ENCODE measurements around the gene PDGFRB. TPM values are rescaled to one million over a fixed set of nuclear protein-coding genes. Genes with fewer than 3 reads are reported as not detected.

The PDGFRB gene
- polyA plus RNA-seq, 1 donor from 2014 or later: not detected

DNA sequence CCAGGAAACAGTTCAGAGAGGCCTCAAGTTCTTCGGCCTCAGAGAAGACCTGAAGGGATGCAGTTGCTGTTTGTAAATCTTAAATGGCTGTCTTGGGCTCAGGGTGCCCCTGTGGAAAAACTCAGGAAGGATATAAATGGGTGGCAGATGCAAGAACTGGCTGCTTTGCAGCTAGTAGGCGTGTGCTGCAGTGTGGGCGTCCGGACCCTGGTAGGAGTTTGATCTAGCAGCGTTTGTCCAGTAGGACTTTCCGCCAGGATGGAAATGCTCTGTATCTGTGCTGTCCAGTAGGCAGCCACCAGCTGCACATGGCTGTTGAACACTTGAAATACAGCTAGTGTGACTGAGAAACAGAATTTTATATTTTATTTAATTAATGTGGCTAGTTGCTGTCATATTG, 18.6 kb upstream of the PDGFRB start:
- no peaks in the 10 kb centered on the region for H3F3A ChIP-seq (ENCODE audit: insufficient read depth, low read length, poor library complexity, severe bottlenecking)
- peaks cover 4% of the 10 kb centered on the region for H3K27me3 ChIP-seq (ENCODE audit: insufficient read depth, low read depth, low read length)
- TF ChIP-seq TAF1 (IDR thresholded peaks at IDR 0.05; ENCODE audit: low read depth) (no peak), EP300 (conservative IDR thresholded peaks at IDR 0.05; ENCODE audit: poor library complexity, severe bottlenecking) (no peak), MXI1 (conservative IDR thresholded peaks at IDR 0.05; ENCODE audit: poor library complexity, severe bottlenecking) (no peak), POLR2AphosphoS5 (IDR thresholded peaks at IDR 0.05) (no peak), SMC3 (conservative IDR thresholded peaks at IDR 0.05; ENCODE audit: poor library complexity) (no peak), RAD21 (conservative IDR thresholded peaks at IDR 0.05) (no peak), EZH2 (IDR thresholded peaks at IDR 0.05; ENCODE audit: borderline replicate concordance, insufficient read depth, low read length, poor library complexity, severe bottlenecking) (no peak)
- TF ChIP-seq, protein P1, sequence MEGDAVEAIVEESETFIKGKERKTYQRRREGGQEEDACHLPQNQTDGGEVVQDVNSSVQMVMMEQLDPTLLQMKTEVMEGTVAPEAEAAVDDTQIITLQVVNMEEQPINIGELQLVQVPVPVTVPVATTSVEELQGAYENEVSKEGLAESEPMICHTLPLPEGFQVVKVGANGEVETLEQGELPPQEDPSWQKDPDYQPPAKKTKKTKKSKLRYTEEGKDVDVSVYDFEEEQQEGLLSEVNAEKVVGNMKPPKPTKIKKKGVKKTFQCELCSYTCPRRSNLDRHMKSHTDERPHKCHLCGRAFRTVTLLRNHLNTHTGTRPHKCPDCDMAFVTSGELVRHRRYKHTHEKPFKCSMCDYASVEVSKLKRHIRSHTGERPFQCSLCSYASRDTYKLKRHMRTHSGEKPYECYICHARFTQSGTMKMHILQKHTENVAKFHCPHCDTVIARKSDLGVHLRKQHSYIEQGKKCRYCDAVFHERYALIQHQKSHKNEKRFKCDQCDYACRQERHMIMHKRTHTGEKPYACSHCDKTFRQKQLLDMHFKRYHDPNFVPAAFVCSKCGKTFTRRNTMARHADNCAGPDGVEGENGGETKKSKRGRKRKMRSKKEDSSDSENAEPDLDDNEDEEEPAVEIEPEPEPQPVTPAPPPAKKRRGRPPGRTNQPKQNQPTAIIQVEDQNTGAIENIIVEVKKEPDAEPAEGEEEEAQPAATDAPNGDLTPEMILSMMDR (IDR thresholded peaks at IDR 0.05; ENCODE audit: poor library complexity, severe bottlenecking): no peak
- TF ChIP-seq, protein P2, sequence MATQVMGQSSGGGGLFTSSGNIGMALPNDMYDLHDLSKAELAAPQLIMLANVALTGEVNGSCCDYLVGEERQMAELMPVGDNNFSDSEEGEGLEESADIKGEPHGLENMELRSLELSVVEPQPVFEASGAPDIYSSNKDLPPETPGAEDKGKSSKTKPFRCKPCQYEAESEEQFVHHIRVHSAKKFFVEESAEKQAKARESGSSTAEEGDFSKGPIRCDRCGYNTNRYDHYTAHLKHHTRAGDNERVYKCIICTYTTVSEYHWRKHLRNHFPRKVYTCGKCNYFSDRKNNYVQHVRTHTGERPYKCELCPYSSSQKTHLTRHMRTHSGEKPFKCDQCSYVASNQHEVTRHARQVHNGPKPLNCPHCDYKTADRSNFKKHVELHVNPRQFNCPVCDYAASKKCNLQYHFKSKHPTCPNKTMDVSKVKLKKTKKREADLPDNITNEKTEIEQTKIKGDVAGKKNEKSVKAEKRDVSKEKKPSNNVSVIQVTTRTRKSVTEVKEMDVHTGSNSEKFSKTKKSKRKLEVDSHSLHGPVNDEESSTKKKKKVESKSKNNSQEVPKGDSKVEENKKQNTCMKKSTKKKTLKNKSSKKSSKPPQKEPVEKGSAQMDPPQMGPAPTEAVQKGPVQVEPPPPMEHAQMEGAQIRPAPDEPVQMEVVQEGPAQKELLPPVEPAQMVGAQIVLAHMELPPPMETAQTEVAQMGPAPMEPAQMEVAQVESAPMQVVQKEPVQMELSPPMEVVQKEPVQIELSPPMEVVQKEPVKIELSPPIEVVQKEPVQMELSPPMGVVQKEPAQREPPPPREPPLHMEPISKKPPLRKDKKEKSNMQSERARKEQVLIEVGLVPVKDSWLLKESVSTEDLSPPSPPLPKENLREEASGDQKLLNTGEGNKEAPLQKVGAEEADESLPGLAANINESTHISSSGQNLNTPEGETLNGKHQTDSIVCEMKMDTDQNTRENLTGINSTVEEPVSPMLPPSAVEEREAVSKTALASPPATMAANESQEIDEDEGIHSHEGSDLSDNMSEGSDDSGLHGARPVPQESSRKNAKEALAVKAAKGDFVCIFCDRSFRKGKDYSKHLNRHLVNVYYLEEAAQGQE (IDR thresholded peaks at IDR 0.05; ENCODE audit: borderline replicate concordance): no peak
- no peaks in the 10 kb centered on the region for H3K79me2 ChIP-seq (replicated peaks; ENCODE audit: insufficient read depth, low read length)
- H3K9me3 ChIP-seq (ENCODE audit: low read length): no peaks in the 10 kb centered on the region
- H3K4me3 ChIP-seq (ENCODE audit: low read length): no peak overlapping the region
- H2AFZ ChIP-seq (ENCODE audit: low read depth, low read length): no peak overlapping the region
- H3K4me2 ChIP-seq (ENCODE audit: low read length): no peak overlapping the region
- H3K9ac ChIP-seq (ENCODE audit: low read length): no peak overlapping the region
- no peak overlapping the region for H3K27ac ChIP-seq (ENCODE audit: low read length)
- no peaks in the 10 kb centered on the region for H3K9me2 ChIP-seq (ENCODE audit: insufficient read depth, low read length)
- H3K36me3 ChIP-seq (ENCODE audit: insufficient read depth, low read length): no peaks in the 10 kb centered on the region
- no peaks in the 10 kb centered on the region for H4K20me1 ChIP-seq (ENCODE audit: insufficient read depth)

- no peak overlapping the region for H3K27ac ChIP-seq (ENCODE audit: low read length)
- no peaks in the 10 kb centered on the region for H3K36me3 ChIP-seq (ENCODE audit: insufficient read depth, low read length)
- no peaks in the 10 kb centered on the region for H3F3A ChIP-seq (ENCODE audit: insufficient read depth, low read length, poor library complexity, severe bottlenecking)
- TF ChIP-seq SMC3 (conservative IDR thresholded peaks at IDR 0.05; ENCODE audit: poor library complexity): no peak
- TF ChIP-seq, protein P1 (IDR thresholded peaks at IDR 0.05; ENCODE audit: poor library complexity, severe bottlenecking): no peak
- TF ChIP-seq POLR2AphosphoS5 (IDR thresholded peaks at IDR 0.05): no peak
- H3K9me2 ChIP-seq (ENCODE audit: insufficient read depth, low read length): no peaks in the 10 kb centered on the region
- H2AFZ ChIP-seq (ENCODE audit: low read depth, low read length): no peak overlapping the region
- no peaks in the 10 kb centered on the region for H4K20me1 ChIP-seq (ENCODE audit: insufficient read depth)
- peaks cover 6% of the 10 kb centered on the region for H3K27me3 ChIP-seq (ENCODE audit: insufficient read depth, low read depth, low read length)
- no peak overlapping the region for H3K9ac ChIP-seq (ENCODE audit: low read length)
- no peaks in the 10 kb centered on the region for H3K79me2 ChIP-seq (replicated peaks; ENCODE audit: insufficient read depth, low read length)
- no peak overlapping the region for H3K4me2 ChIP-seq (ENCODE audit: low read length)
- H3K4me3 ChIP-seq (ENCODE audit: low read length): no peak overlapping the region
- H3K9me3 ChIP-seq (ENCODE audit: low read length): no peaks in the 10 kb centered on the region
These were observed 17.5 kb upstream of the PDGFRB start for GRCh38 chr5:150173161-150173560.

Data from neural cell (in vitro differentiated cells).